Measurements from ENCODE around the gene ACTR1A.

GRCh38 chr10:102492344-102492939 is 10.1 kb downstream of the ACTR1A start:
- TF ChIP-seq, protein P1, sequence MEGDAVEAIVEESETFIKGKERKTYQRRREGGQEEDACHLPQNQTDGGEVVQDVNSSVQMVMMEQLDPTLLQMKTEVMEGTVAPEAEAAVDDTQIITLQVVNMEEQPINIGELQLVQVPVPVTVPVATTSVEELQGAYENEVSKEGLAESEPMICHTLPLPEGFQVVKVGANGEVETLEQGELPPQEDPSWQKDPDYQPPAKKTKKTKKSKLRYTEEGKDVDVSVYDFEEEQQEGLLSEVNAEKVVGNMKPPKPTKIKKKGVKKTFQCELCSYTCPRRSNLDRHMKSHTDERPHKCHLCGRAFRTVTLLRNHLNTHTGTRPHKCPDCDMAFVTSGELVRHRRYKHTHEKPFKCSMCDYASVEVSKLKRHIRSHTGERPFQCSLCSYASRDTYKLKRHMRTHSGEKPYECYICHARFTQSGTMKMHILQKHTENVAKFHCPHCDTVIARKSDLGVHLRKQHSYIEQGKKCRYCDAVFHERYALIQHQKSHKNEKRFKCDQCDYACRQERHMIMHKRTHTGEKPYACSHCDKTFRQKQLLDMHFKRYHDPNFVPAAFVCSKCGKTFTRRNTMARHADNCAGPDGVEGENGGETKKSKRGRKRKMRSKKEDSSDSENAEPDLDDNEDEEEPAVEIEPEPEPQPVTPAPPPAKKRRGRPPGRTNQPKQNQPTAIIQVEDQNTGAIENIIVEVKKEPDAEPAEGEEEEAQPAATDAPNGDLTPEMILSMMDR (IDR thresholded peaks at IDR 0.05) = no peak
- no peak for TF ChIP-seq POLR2A (IDR thresholded peaks at IDR 0.05)

Data from adrenal gland (tissue), 5 donors.